IPS-20b (cell line): ENCODE measurements around the gene LAMTOR4.
"Not testable (repeated sequence)": the region's sequence is repeated elsewhere in the genome, so short reads cannot be mapped to it uniquely, and the experiment has no call there.

Experiments
- H3K27ac ChIP-seq: one replicate; pipeline ENCODE4 v1.5.1; 2013; ENCODE audit warnings: low read length
- H3K27me3 ChIP-seq: 2 replicates; pipeline ENCODE4 v1.6.1; 2013; ENCODE audit warnings: mild to moderate bottlenecking, low read length, inconsistent platforms; ENCODE audit not compliant: insufficient read depth
- H3K36me3 ChIP-seq: 2 replicates; pipeline ENCODE4 v1.6.1; 2013; ENCODE audit warnings: low read depth, mild to moderate bottlenecking, inconsistent platforms, low read length, moderate library complexity; ENCODE audit not compliant: insufficient read depth
- H3K4me1 ChIP-seq: 2 replicates; pipeline ENCODE4 v1.6.1; 2013; ENCODE audit warnings: mild to moderate bottlenecking, control low read depth, inconsistent platforms, low read length, moderate library complexity; ENCODE audit not compliant: insufficient read depth
- H3K4me3 ChIP-seq: 2 replicates; pipeline ENCODE4 v1.5.1; 2013; ENCODE audit warnings: mild to moderate bottlenecking, low read length, inconsistent platforms
- H3K9ac ChIP-seq: 2 replicates; pipeline ENCODE4 v1.6.1; 2013; ENCODE audit warnings: low read depth, mild to moderate bottlenecking, inconsistent platforms, low read length, moderate library complexity
- H3K9me3 ChIP-seq: 2 replicates; pipeline ENCODE4 v1.6.1; 2013; ENCODE audit warnings: mild to moderate bottlenecking, low read depth, low read length, inconsistent platforms; ENCODE audit not compliant: insufficient read depth

Gene LAMTOR4

GRCh38 chr7:100126239-100126930 lies 22.3 kb upstream of the LAMTOR4 start:
- H3K9ac ChIP-seq = peak overlapping the region; percentile 88
- H3K4me3 ChIP-seq = peak overlapping the region; percentile 92
- H3K9me3 ChIP-seq = no peaks in the 10 kb centered on the region
- 0 out of 2 replicates have a peak, but pooled peaks cover 6% of the 10 kb centered on the region for H3K36me3 ChIP-seq
- H3K27ac ChIP-seq = peak overlapping the region; percentile 65
- H3K27me3 ChIP-seq = peaks cover 28% of the 10 kb centered on the region
- peaks cover 3% of the 10 kb centered on the region; the same call in 1 of the 2 replicates for H3K4me1 ChIP-seq

DNA sequence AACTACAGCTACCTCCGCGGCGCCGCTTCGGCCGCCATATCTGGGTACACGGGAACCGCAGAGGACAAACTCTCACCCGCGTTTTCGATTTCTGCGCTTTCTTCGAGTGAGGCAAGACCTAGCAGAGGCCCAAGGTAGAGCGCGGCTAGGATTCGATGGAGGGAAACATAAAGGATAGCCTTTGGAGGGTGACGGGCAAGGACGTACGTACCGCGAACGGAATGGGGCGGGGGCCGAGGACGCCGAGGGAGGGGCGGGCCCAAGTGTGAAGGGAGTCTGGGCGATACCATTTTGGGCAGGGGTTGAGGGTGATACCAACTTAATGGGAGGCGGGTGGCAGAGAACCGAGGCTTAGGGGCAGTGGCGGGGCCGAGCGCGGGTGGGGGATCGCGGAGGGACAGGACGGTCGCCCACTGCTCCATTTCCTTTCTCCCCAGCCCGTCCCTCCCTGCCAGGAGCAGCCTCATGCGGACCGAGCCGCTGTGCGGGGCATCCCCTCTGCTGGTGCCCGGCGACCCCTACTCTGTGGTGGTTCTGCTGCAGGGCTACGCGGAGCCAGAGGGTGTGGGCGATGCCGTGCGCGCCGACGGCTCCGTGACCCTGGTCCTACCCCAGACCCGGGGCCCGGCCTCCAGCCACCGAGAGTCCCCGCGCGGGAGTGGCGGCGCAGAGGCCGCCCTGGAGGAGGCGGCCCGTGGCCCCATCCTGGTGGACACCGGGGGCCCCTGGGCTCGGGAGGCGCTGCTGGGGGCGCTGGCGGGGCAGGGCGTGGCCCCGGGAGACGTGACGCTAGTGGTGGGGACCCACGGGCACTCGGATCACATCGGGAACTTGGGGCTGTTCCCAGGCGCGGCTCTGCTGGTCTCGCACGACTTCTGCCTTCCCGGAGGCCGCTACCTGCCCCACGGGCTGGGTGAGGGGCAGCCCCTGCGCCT lies 21.5 kb upstream of the LAMTOR4 start, which contains the start of gene MBLAC1:
TSS of gene MBLAC1 (plus strand) at position 37 of the 935 bp plus-strand sequence. CDS start at position 466, 429 bp downstream.
- Histone ChIP-seq H3K4me1 (peaks cover 3% of the 10 kb centered on the region; the same call in 1 of the 2 replicates), H3K9me3 (no peaks in the 10 kb centered on the region), H3K4me3 (peak within 1 kb of the TSS; percentile 92), H3K36me3 (0 out of 2 replicates have a peak, but pooled peaks cover 6% of the 10 kb centered on the region), H3K27ac (peak within 1 kb of the TSS; percentile 65), H3K27me3 (peaks cover 28% of the 10 kb centered on the region), H3K9ac (peak within 1 kb of the TSS; percentile 88)

DNA sequence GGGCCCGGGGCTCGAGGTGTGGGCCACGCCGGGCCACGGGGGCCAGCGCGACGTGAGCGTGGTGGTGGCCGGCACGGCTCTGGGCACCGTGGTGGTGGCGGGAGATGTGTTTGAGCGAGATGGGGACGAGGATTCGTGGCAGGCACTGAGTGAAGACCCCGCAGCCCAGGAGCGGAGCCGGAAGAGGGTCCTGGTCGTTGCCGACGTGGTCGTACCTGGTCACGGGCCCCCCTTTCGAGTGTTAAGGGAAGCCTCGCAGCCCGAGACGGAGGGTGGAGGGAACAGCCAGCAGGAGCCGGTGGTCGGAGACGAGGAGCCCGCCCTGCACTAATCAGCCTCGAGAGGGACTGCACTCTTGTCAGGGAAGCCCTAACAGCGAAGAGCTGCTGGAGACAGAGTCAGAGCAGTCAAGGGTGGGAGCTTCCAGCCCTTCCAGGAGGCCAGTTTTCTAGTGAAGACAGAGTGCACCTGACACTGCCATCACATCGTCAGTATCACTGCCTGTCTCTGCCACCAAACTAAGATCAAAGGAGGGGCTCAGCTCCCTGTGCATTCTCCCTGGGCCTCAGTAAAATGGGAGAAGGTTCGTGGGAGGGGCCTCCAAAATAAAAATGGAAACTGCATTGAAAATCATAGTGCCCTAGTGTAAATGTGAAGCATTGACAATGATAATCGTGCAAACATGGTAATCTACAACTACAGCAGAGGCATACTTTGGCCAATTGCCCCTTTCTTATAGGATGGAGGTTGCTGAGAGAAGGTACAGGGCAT lies 20.7 kb upstream of the LAMTOR4 start:
- Histone ChIP-seq H3K27me3 (peaks cover 28% of the 10 kb centered on the region), H3K4me1 (peaks cover 3% of the 10 kb centered on the region; the same call in 1 of the 2 replicates), H3K9ac (peak overlapping the region; percentile 88; the same call in 1 of the 2 replicates), H3K4me3 (peak overlapping the region; percentile 92), H3K9me3 (no peaks in the 10 kb centered on the region), H3K36me3 (0 out of 2 replicates have a peak, but pooled peaks cover 6% of the 10 kb centered on the region), H3K27ac (no peak overlapping the region)

- H3K9ac ChIP-seq = no peak overlapping the region
- H3K4me1 ChIP-seq = peaks cover 3% of the 10 kb centered on the region; the same call in 1 of the 2 replicates
These were observed 20.1 kb upstream of the LAMTOR4 start for GRCh38 chr7:100128637-100128963.

DNA sequence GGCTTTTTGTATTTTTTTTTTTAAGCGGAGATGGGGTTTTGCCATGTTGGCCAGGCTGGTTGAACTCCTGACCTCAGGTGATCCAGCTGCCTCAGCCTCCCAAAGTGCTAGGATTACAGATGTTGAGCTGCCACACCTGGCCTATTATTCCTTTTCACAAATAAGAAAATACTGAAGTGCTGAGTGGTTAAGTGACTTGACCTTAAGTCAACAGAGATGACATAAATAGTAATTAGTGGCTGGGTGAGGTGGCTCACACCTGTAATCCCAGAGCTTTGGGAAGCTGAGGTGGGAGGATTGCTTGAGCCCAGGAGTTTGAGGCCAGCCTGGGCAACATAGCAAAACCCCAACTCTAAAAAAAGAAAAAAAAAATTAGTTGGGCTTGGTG lies 18.5 kb upstream of the LAMTOR4 start:
- H3K9ac ChIP-seq, H3K27ac ChIP-seq, H3K9me3 ChIP-seq, H3K36me3 ChIP-seq, H3K4me3 ChIP-seq, H3K4me1 ChIP-seq: not testable (repeated sequence)
- peaks cover 28% of the 10 kb centered on the region for H3K27me3 ChIP-seq

More at GRCh38 chr7:100128637-100128963, 20.1 kb upstream of the LAMTOR4 start:
- no peaks in the 10 kb centered on the region for H3K9me3 ChIP-seq
- H3K4me3 ChIP-seq = peak overlapping the region; percentile 92; the same call in 1 of the 2 replicates
- H3K27me3 ChIP-seq = peaks cover 28% of the 10 kb centered on the region
- H3K36me3 ChIP-seq = 0 out of 2 replicates have a peak, but pooled peaks cover 6% of the 10 kb centered on the region
- no peak overlapping the region for H3K27ac ChIP-seq

DNA sequence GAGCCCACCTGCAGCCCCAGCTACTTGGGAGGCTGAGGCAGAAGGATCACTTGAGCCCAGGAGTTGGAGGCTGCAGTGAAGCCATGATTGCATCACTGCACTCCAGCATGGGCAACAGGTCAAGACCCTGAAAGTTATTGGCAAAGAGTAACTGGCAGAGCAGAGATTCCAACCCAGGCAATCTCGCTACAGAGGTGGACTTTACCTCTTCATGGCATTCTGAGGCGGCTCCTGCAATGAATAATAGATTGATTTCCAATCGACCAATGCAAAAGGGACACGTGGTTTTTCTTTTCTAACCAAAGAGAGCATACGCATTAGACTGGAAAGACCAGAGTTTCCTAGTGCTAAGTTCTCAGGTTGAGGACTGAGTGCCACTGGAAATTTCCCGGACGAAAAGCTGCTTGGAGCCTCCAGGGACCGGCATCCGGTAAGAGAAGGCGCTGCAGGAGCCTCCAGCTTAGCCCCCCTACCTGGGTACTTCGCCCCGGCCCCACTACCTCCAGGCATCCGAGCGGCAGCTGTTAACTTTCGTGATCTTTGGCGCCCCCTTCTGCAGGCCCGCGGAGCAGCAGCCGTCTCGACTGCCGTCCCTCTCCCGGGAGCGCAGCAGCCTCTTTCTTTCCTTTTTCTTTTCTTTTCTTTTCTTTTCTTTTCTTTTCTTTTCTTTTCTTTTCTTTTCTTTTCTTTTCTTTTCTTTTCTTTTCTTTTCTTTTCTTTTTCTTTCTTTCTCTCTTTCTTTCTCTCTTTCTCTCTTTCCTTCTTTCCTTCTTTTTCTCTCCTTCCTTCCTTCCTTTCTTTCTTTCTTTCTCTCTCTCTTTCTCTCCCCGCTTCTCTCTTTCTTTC lies 17.9 kb upstream of the LAMTOR4 start:
- Histone ChIP-seq H3K9ac (peak overlapping the region; percentile 30; the same call in 1 of the 2 replicates), H3K9me3 (no peaks in the 10 kb centered on the region), H3K4me1 (peaks cover 3% of the 10 kb centered on the region; the same call in 1 of the 2 replicates), H3K27ac (no peak overlapping the region), H3K4me3 (peak overlapping the region; percentile 51; the same call in 1 of the 2 replicates), H3K27me3 (peaks cover 28% of the 10 kb centered on the region), H3K36me3 (no peaks in the 10 kb centered on the region)

DNA sequence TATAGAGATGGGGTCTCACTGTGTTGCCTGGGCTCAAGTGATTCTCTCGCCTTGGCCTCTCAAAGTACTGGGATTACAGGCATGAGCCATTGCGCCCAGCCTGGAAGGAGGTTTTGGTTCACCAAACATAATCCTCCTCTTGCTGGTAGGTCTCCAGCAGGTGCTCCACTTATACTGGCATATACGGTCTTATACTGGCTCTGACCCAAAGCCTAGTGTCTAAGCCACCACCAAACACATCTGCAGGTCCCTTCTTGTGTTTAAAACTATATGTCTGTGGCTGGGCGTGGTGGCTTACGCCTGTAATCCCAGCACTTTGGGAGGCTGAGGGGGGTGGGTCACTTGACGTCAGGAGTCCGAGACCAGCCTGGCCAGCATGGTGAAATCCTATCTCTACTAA lies 16.6 kb upstream of the LAMTOR4 start:
- Histone ChIP-seq H3K36me3 (no peaks in the 10 kb centered on the region), H3K9ac (no peak overlapping the region), H3K4me1 (peaks cover 3% of the 10 kb centered on the region; the same call in 1 of the 2 replicates), H3K27me3 (peaks cover 28% of the 10 kb centered on the region), H3K9me3 (no peaks in the 10 kb centered on the region), H3K27ac (no peak overlapping the region), H3K4me3 (no peak overlapping the region)

DNA sequence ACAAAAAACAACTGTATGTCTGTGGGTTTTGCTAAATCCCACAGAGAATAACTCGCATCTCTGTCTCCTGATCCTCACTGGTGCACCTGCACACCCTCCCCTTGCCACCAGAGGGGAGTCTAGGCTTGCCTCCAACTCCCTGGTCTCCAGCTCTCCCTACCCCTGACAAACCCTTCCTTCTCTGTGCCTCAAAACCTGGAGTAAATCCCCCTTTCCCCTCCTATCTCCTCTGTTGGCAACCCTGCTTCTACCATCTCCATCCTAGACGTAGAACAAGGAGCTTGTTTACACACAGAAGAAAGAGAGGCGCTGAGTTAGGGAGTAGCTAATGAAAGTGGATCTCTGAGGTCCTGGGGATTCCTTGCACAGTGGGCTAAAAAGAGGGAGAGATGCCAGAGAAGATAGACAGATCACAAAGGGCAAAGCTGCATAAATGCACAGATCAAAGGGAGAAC lies 16.0 kb upstream of the LAMTOR4 start:
- Histone ChIP-seq H3K4me1 (peaks cover 3% of the 10 kb centered on the region; the same call in 1 of the 2 replicates), H3K9ac (no peak overlapping the region), H3K9me3 (no peaks in the 10 kb centered on the region), H3K4me3 (no peak overlapping the region), H3K27ac (no peak overlapping the region), H3K27me3 (peaks cover 24% of the 10 kb centered on the region), H3K36me3 (no peaks in the 10 kb centered on the region)

GRCh38 chr7:100137851-100138760 lies 10.6 kb upstream of the LAMTOR4 start:
- Histone ChIP-seq H3K9ac (no peak overlapping the region), H3K36me3 (no peaks in the 10 kb centered on the region), H3K9me3 (no peaks in the 10 kb centered on the region), H3K27me3 (no peaks in the 10 kb centered on the region), H3K4me3 (no peak overlapping the region), H3K27ac (no peak overlapping the region), H3K4me1 (no peaks in the 10 kb centered on the region)

DNA sequence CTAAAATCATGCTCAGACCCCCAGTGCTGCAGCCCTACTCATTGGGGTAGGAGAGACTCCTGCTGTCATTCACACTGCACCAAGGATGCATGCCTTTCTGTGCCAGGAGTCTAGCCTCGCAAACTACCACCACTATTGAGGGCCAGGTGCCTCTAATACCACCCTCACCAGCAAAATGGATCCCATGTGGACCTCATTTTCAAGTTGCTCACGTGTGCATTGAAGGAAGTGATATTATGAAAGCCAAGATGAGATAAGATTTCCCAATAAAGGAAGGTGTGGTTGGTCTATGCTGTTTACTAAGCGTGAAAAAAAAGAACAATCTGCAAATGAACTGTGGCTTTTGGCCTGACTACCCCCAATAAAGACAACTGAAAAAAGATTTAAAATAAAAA lies 7.2 kb upstream of the LAMTOR4 start:
- Histone ChIP-seq H3K4me1 (no peaks in the 10 kb centered on the region), H3K27ac (no peak overlapping the region)

More for the DNA sequence above, 7.2 kb upstream of the LAMTOR4 start:
- no peaks in the 10 kb centered on the region for H3K36me3 ChIP-seq
- no peak overlapping the region for H3K9ac ChIP-seq
- H3K27me3 ChIP-seq = no peaks in the 10 kb centered on the region
- H3K4me3 ChIP-seq = no peak overlapping the region
- no peaks in the 10 kb centered on the region for H3K9me3 ChIP-seq
